HepG2 (cell line): ENCODE data around the gene DNAJC12. TPM values are rescaled to one million over a fixed set of nuclear protein-coding genes. Genes with fewer than 3 reads are reported as not detected.

Experiments used
- ATAC-seq: fragments of 200-7000 bp; cut with Tn5 transposase; 3 replicates; pipeline ENCODE4 v1.9.1; 2020; ENCODE audit warnings: mild to moderate bottlenecking, moderate library complexity
- BruUV-seq: library from RNA; stranded (reverse); fragments of 400-500 nt; replicated peaks from 2 replicates; lab custom pipeline; 2021; lab: Mats Ljungman, UMichigan
- CTCF ChIA-PET: fragments of 300-600 bp; formaldehyde crosslinking; extraction: SDS; loops from one replicate; lab custom pipeline; 2021; ENCODE audit warnings: low total read pairs, inconsistent platforms, low intra/inter-chr PET ratio; lab: Yijun Ruan, JAX
- POLR2A ChIA-PET: fragments of 350-600 bp; sonication (Branson Sonifier 250); formaldehyde crosslinking; loops from one replicate; lab custom pipeline; 2020; ENCODE audit warnings: antibody characterized with exemption, inconsistent platforms; lab: Yijun Ruan, JAX
- DNase-seq: peaks from one replicate; pipeline ENCODE4 v3.0.0-alpha.2; 2015; ENCODE audit warnings: low spot score
- FAIRE-seq: peaks from 3 replicates; lab custom pipeline; 2011; peaks lifted over from hg19 to GRCh38; lab: Jason Lieb, UNC
- H2AFZ ChIP-seq: one replicate; pipeline ENCODE4 v1.6.1; 2011; ENCODE audit warnings: low read length, inconsistent platforms
- H3K27ac ChIP-seq: fragments of 300-600 bp; 3 replicates; pipeline ENCODE4 v1.8.0; 2011; ENCODE audit warnings: mixed run types, mild to moderate bottlenecking, mixed read lengths, low read length, inconsistent platforms; ENCODE audit not compliant: insufficient read depth; ENCODE audit errors: extremely low read length
- H3K27me3 ChIP-seq, 2 experiments: fragments of 200-600 bp in 1 of 2; 2 replicates in 1 of 2; 3 replicates in 1 of 2; pipeline versions ENCODE4 v1.6.0 to v1.8.0; 2011; ENCODE audit warnings: low read length in 2 of 2, mild to moderate bottlenecking in 2 of 2, moderate library complexity in 2 of 2, inconsistent platforms in 1 of 2; ENCODE audit not compliant: insufficient read depth in 2 of 2, control insufficient read depth in 1 of 2
- H3K36me3 ChIP-seq, 2 experiments: fragments of 200-600 bp in 1 of 2; replicated peaks in 1 of 2; 2 replicates in 1 of 2; 3 replicates in 1 of 2; pipeline versions ENCODE4 v1.5.1 to v1.8.0; 2011; ENCODE audit warnings: low read length in 2 of 2, inconsistent platforms in 1 of 2; ENCODE audit not compliant: insufficient read depth in 2 of 2, control insufficient read depth in 1 of 2
- H3K4me1 ChIP-seq: 2 replicates; pipeline ENCODE4 v1.5.1; 2012; ENCODE audit warnings: low read length, inconsistent platforms; ENCODE audit not compliant: insufficient read depth
- H3K4me2 ChIP-seq: 2 replicates; pipeline ENCODE4 v1.6.0; 2011; ENCODE audit warnings: low read depth, low read length, inconsistent platforms
- H3K4me3 ChIP-seq, 3 experiments: fragments of 200-600 bp in 1 of 3; sonication (generic), shearing (Covaris generic) in 1 of 3; replicated peaks in 1 of 3; 2 replicates each; pipeline ENCODE4 v1.5.1; 2011 to 2016; ENCODE audit warnings: low read length in 3 of 3, inconsistent platforms in 2 of 3, low read depth in 2 of 3, mild to moderate bottlenecking in 2 of 3, control low read depth in 1 of 3, mixed read lengths in 1 of 3; ENCODE audit not compliant: insufficient read depth in 1 of 3
- H3K79me2 ChIP-seq: one replicate; pipeline ENCODE4 v1.6.1; 2011; ENCODE audit warnings: low read length, inconsistent platforms; ENCODE audit not compliant: insufficient read depth
- H3K9ac ChIP-seq: 2 replicates; pipeline ENCODE4 v1.6.0; 2011; ENCODE audit warnings: mild to moderate bottlenecking, low read depth, low read length, inconsistent platforms; ENCODE audit not compliant: insufficient read depth
- H3K9me3 ChIP-seq: 2 replicates; pipeline ENCODE4 v1.5.1; 2012; ENCODE audit warnings: mild to moderate bottlenecking, low read length
- H4K20me1 ChIP-seq: 2 replicates; pipeline ENCODE4 v1.6.0; 2011; ENCODE audit warnings: inconsistent platforms, mild to moderate bottlenecking, low read length, moderate library complexity; ENCODE audit not compliant: insufficient read depth
- CENPT ChIP-seq: sonication (generic); formaldehyde crosslinking; IDR thresholded peaks from 2 replicates; pipeline ENCODE4 v1.8.0; 2022; ENCODE audit warnings: low read depth, mild to moderate bottlenecking, moderate library complexity, missing genetic modification reagents
- GABPB1 ChIP-seq: IDR thresholded peaks from 2 replicates; pipeline ENCODE4 v1.6.1; 2016; ENCODE audit warnings: mild to moderate bottlenecking, missing genetic modification reagents, moderate library complexity, missing compliant biosample characterization
- JUND ChIP-seq: sonication (generic); formaldehyde crosslinking; IDR thresholded peaks from 2 replicates; pipeline ENCODE4 v1.8.0; 2022; ENCODE audit warnings: mild to moderate bottlenecking, missing genetic modification reagents
- NFATC3 ChIP-seq: sonication (generic); formaldehyde crosslinking; IDR thresholded peaks from 2 replicates; pipeline ENCODE4 v1.5.1; 2020; ENCODE audit warnings: mild to moderate bottlenecking, missing genetic modification reagents
- SMAD3 ChIP-seq: sonication (generic); formaldehyde crosslinking; IDR thresholded peaks from 2 replicates; pipeline ENCODE4 v1.4.0; 2020; ENCODE audit warnings: missing genetic modification reagents
- SUZ12 ChIP-seq: fragments of 150-350 bp; IDR thresholded peaks from 2 replicates; pipeline ENCODE4 v1.6.1; 2014; ENCODE audit warnings: low read depth, low read length
- ZBTB33 ChIP-seq: sonication (generic); formaldehyde crosslinking; IDR thresholded peaks from 2 replicates; pipeline ENCODE4 v1.4.0; 2020; ENCODE audit warnings: missing genetic modification reagents
- ZNF484 ChIP-seq: sonication (generic); formaldehyde crosslinking; IDR thresholded peaks from 2 replicates; pipeline ENCODE4 v1.5.1; 2020; ENCODE audit warnings: mild to moderate bottlenecking, low read depth, missing genetic modification reagents, borderline replicate concordance
- ZNF616 ChIP-seq: sonication (generic); formaldehyde crosslinking; IDR thresholded peaks from 2 replicates; pipeline ENCODE4 v1.5.0; 2020; ENCODE audit warnings: low read depth, mild to moderate bottlenecking, missing genetic modification reagents
- ZNF674 ChIP-seq: sonication (generic); formaldehyde crosslinking; IDR thresholded peaks from 2 replicates; pipeline ENCODE4 v1.5.0; 2020; ENCODE audit warnings: low read depth, mild to moderate bottlenecking, missing genetic modification reagents
- ZNF83 ChIP-seq: sonication (generic); formaldehyde crosslinking; IDR thresholded peaks from 2 replicates; pipeline ENCODE4 v1.4.0; 2020; ENCODE audit warnings: missing genetic modification reagents, mild to moderate bottlenecking, borderline replicate concordance
- WGBS: methylation state at CpG from one replicate; pipeline ENCODE4 v1.1.6; 2017; ENCODE audit warnings: low lambda C conversion rate; 5-methylcytosine and 5-hydroxymethylcytosine counted together
- in situ Hi-C: cut with HindIII; loops from 2 replicates; pipeline ENCODE4 v1.10.0; 2017; ENCODE audit warnings: low pct_unique_long_range_greater_than_20kb; ENCODE audit not compliant: extremely low pct_ligation_motif_present
- intact Hi-C: fragments of 100-400 bp; cut with micrococcal nuclease; formaldehyde crosslinking; loops from one replicate; pipeline ENCODE4 v1.10.0; 2022; ENCODE audit not compliant: unreplicated experiment
- polyA plus RNA-seq, 8 experiments: library from polyadenylated mRNA; depleted of rRNA in 3 of 8; stranded (reverse) in 7 of 8; unstranded in 1 of 8; fragments of >200 nt; fragmentation: Illumina TruSeq in 4 of 8; extraction: Trizol in 4 of 8; gene quantifications; 2 replicates each; pipeline versions ENCODE4 v1.2.1 to v1.2.3, GENCODE V29; 2011 to 2016; ENCODE audit warnings: low read depth in 4 of 8, missing spikeins in 1 of 8, mixed read lengths in 1 of 8; ENCODE audit not compliant: insufficient read depth in 1 of 8
- total RNA-seq, 5 experiments: library from RNA; depleted of rRNA; stranded (reverse); fragments of >200 nt; fragmentation: Illumina TruSeq; extraction: Trizol; gene quantifications; 2 replicates each; pipeline ENCODE4 v1.2.3, GENCODE V29; 2016; ENCODE audit warnings: low read depth in 1 of 5
- TF ChIP-seq, protein P1 (sequence below): sonication (generic); formaldehyde crosslinking; IDR thresholded peaks from 2 replicates; pipeline ENCODE4 v1.8.0; 2022; ENCODE audit warnings: mild to moderate bottlenecking, missing genetic modification reagents; ENCODE audit not compliant: insufficient replicate concordance
- TF ChIP-seq, protein P2 (sequence below): sonication (generic); formaldehyde crosslinking; IDR thresholded peaks from 2 replicates; pipeline ENCODE4 v1.4.0; 2020; ENCODE audit warnings: mild to moderate bottlenecking, missing genetic modification reagents

Gene DNAJC12
- total and polyA plus RNA-seq, 2 of the 13 experiments (the other 11 are each of a cell fraction or from before 2014, with no cell fraction given), result 11.6 to 43.9 TPM

DNA sequence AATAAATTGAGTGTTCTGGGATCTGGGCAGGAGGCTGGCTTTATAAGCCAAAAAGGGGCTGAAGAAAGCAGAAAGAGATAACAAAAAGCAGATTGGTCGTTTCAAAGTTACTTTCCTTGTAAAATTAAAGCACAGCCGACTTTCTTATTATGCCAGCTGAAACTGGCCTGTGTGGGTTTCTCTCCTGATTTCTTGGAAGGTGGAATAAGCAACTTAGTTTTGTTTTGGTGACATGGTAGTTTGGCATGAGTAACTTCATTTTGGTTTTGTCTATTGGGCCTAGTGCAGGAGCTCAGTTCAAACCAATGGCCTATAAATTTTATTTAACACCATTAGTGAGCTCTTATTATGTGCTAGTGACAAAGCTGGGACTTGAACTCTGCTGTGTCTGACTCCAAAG, 13.2 kb upstream of the DNAJC12 start:
- H3K79me2 ChIP-seq, result no peaks in the 10 kb centered on the region
- no peaks in the 10 kb centered on the region for H3K27me3 ChIP-seq
- no peak for DNase-seq
- no TSS peak for BruUV-seq
- H3K27ac ChIP-seq, result no peak overlapping the region
- no peaks in the 10 kb centered on the region for H4K20me1 ChIP-seq
- in situ Hi-C loops (loop anchor here (5.0 to 25.0 kb wide), 4 partner anchors 64 to 461 kb away; no protein-coding TSS in a partner anchor), intact Hi-C loops (loop anchor here (10.0 kb wide), 1 partner anchor 224 kb away; the partner anchor contains the start of gene HERC4)
- no peak overlapping the region for H2AFZ ChIP-seq
- no peak for ATAC-seq
- no peak overlapping the region for H3K9ac ChIP-seq
- FAIRE-seq, result no peak
- ChIA-PET POLR2A (interaction anchor here (1.0 to 1.1 kb wide), 2 partner anchors 33 to 63 kb away, joined by 3 read pairs; no protein-coding TSS in a partner anchor), CTCF (no interaction called here)
- peaks cover 28% of the 10 kb centered on the region for H3K4me1 ChIP-seq
- H3K36me3 ChIP-seq, result no peaks in the 10 kb centered on the region
- whole genome bisulfite sequencing, result 57% methylated on average over 2 of the region's 2 CpGs
- no peak overlapping the region for H3K4me3 ChIP-seq
- H3K4me2 ChIP-seq, result no peak overlapping the region
- no peaks in the 10 kb centered on the region for H3K9me3 ChIP-seq
- TF ChIP-seq ZNF616 (CRISPR knock-in tag), result no peak
- TF ChIP-seq ZNF674, result no peak
- TF ChIP-seq ZNF83, result no peak
- TF ChIP-seq SMAD3 (CRISPR knock-in tag), result no peak
- no peak for TF ChIP-seq GABPB1 (CRISPR knock-in tag)
- TF ChIP-seq ZBTB33 (CRISPR knock-in tag), result no peak
- TF ChIP-seq, protein P1, sequence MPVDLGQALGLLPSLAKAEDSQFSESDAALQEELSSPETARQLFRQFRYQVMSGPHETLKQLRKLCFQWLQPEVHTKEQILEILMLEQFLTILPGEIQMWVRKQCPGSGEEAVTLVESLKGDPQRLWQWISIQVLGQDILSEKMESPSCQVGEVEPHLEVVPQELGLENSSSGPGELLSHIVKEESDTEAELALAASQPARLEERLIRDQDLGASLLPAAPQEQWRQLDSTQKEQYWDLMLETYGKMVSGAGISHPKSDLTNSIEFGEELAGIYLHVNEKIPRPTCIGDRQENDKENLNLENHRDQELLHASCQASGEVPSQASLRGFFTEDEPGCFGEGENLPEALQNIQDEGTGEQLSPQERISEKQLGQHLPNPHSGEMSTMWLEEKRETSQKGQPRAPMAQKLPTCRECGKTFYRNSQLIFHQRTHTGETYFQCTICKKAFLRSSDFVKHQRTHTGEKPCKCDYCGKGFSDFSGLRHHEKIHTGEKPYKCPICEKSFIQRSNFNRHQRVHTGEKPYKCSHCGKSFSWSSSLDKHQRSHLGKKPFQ, result no peak
- TF ChIP-seq, protein P2, sequence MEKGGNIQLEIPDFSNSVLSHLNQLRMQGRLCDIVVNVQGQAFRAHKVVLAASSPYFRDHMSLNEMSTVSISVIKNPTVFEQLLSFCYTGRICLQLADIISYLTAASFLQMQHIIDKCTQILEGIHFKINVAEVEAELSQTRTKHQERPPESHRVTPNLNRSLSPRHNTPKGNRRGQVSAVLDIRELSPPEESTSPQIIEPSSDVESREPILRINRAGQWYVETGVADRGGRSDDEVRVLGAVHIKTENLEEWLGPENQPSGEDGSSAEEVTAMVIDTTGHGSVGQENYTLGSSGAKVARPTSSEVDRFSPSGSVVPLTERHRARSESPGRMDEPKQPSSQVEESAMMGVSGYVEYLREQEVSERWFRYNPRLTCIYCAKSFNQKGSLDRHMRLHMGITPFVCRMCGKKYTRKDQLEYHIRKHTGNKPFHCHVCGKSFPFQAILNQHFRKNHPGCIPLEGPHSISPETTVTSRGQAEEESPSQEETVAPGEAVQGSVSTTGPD, result no peak
- TF ChIP-seq JUND, result no peak
- TF ChIP-seq NFATC3, result no peak
- no peak for TF ChIP-seq ZNF484 (CRISPR knock-in tag)
- TF ChIP-seq CENPT (CRISPR knock-in tag), result no peak
- no peak for TF ChIP-seq SUZ12
